ENCODE data around the gene BMPER.

DNA sequence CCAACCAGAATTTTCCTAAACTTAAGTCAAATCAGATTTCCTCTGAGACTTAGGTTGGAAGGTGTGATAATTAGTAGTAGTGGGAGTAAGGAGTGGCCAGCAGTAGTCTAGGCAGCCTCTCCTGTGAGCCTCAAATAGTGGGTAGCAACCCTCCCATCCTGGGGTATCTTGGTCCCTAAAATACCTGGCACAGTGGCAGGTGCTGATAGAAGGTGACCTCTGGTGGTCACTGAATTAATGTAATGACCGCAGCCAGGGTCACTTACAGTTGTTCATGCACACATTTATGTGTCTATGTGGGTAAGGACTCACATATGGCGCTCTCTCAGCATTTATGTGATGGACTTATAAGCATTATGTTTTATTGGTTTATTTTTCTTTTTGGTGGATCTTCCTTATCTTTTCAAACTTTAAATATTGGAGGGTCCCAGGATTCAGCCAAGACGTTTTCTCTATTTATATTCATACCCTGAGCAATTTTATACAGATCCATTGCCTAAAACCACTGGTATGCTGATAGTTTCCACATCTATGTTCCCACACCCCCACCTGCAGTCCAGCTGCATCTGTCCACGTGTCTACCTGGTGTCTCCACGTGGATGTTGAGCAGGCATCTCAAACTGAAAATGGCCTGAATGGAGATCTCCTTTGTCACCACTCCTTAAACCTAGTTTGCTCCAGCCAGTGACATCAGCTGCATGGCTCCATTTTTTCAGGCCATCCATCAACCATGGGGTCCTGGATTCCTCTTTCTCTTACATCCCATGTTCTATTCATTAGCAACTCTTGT lies 18.3 kb downstream of the BMPER start:
- TF ChIP-seq, protein P1, sequence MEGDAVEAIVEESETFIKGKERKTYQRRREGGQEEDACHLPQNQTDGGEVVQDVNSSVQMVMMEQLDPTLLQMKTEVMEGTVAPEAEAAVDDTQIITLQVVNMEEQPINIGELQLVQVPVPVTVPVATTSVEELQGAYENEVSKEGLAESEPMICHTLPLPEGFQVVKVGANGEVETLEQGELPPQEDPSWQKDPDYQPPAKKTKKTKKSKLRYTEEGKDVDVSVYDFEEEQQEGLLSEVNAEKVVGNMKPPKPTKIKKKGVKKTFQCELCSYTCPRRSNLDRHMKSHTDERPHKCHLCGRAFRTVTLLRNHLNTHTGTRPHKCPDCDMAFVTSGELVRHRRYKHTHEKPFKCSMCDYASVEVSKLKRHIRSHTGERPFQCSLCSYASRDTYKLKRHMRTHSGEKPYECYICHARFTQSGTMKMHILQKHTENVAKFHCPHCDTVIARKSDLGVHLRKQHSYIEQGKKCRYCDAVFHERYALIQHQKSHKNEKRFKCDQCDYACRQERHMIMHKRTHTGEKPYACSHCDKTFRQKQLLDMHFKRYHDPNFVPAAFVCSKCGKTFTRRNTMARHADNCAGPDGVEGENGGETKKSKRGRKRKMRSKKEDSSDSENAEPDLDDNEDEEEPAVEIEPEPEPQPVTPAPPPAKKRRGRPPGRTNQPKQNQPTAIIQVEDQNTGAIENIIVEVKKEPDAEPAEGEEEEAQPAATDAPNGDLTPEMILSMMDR (IDR thresholded peaks at IDR 0.05): no peak
- no peak for TF ChIP-seq POLR2A (IDR thresholded peaks at IDR 0.05)

Measured in uterus (tissue), 2 donors.